CD4-positive, alpha-beta T cell (primary cell): Measurements from ENCODE around the gene RNF220. TPM values are rescaled to one million over a fixed set of nuclear protein-coding genes. Genes with fewer than 3 reads are reported as not detected.

Experiments
- ATAC-seq: fragments of 200-7000 bp; cut with Tn5 transposase; one replicate; pipeline ENCODE4 v1.10.0; 2022; ENCODE audit warnings: mild to moderate bottlenecking; ENCODE audit not compliant: poor library complexity
- CTCF ChIA-PET: fragments of 350-600 bp; sonication (Branson Sonifier 250); formaldehyde crosslinking; loops from one replicate; lab custom pipeline; 2021; ENCODE audit warnings: antibody characterized with exemption, inconsistent platforms; lab: Charles Lee
- POLR2A ChIA-PET: fragments of 350-600 bp; sonication (Branson Sonifier 250); formaldehyde crosslinking; loops from one replicate; lab custom pipeline; 2021; ENCODE audit warnings: antibody characterized with exemption, inconsistent platforms; lab: Charles Lee
- DNase-seq, 14 experiments: peaks; one replicate each; pipeline ENCODE4 v3.0.0-alpha.2; 2013 to 2020; ENCODE audit warnings: mixed read lengths in 2 of 14
- H3K27ac ChIP-seq, 2 donors: one replicate each; pipeline versions ENCODE4 v1.5.1 to v1.7.0; 2013; ENCODE audit warnings: low read length in 2 of 2, low read depth in 1 of 2, mild to moderate bottlenecking in 1 of 2
- H3K27me3 ChIP-seq, 2 experiments: 1 replicate in 1 of 2; 2 replicates in 1 of 2; pipeline versions ENCODE4 v1.6.1 to v1.7.0; 2013; ENCODE audit warnings: low read length in 2 of 2, control low read depth in 1 of 2, mild to moderate bottlenecking in 1 of 2, moderate library complexity in 1 of 2; ENCODE audit not compliant: insufficient read depth in 2 of 2, control insufficient read depth in 1 of 2
- H3K36me3 ChIP-seq: one replicate; pipeline ENCODE4 v1.6.1; 2013; ENCODE audit warnings: low read length, control low read depth; ENCODE audit not compliant: insufficient read depth
- H3K4me1 ChIP-seq: one replicate; pipeline ENCODE4 v1.6.1; 2013; ENCODE audit warnings: low read length, control low read depth; ENCODE audit not compliant: insufficient read depth
- H3K4me3 ChIP-seq: one replicate; pipeline ENCODE4 v1.5.1; 2013; ENCODE audit warnings: mild to moderate bottlenecking, low read length, moderate library complexity
- H3K9me3 ChIP-seq, 2 experiments: 1 replicate in 1 of 2; 2 replicates in 1 of 2; pipeline versions ENCODE4 v1.6.1 to v1.7.0; 2013; ENCODE audit warnings: low read length in 2 of 2, mild to moderate bottlenecking in 2 of 2, control low read depth in 1 of 2, moderate library complexity in 1 of 2; ENCODE audit not compliant: control insufficient read depth in 1 of 2, insufficient read depth in 1 of 2
- H3K27ac Mint-ChIP-seq: one replicate; pipeline ENCODE4 v1.8.0; 2020; ENCODE audit warnings: mixed read lengths
- H3K27me3 Mint-ChIP-seq: one replicate; pipeline ENCODE4 v1.8.0; 2021; ENCODE audit warnings: mixed read lengths
- H3K36me3 Mint-ChIP-seq: one replicate; pipeline ENCODE4 v1.8.0; 2021; ENCODE audit warnings: low read depth, mixed read lengths
- H3K4me1 Mint-ChIP-seq: one replicate; pipeline ENCODE4 v1.8.0; 2021; ENCODE audit warnings: low read depth, mixed read lengths
- H3K4me3 Mint-ChIP-seq: one replicate; pipeline ENCODE4 v1.8.0; 2020; ENCODE audit warnings: mild to moderate bottlenecking, mixed read lengths
- H3K9me3 Mint-ChIP-seq: one replicate; pipeline ENCODE4 v1.8.0; 2020; ENCODE audit warnings: mixed read lengths
- intact Hi-C, 2 experiments: fragments of 100-400 bp; cut with DNase I in 1 of 2; cut with micrococcal nuclease in 1 of 2; formaldehyde crosslinking; loops; one replicate each; pipeline versions ENCODE4 v1.15.1 to v1.9.0; 2023 to 2025; cut with DNase I, micrococcal nuclease
- total RNA-seq, 174 experiments: library from RNA in 2 of 174; stranded (reverse) in 2 of 174; gene quantifications; one replicate each; pipeline ENCODE4 v1.2.3 and lab custom pipeline; 2021 to 2026
- TF ChIP-seq, protein P1 (sequence below): fragments of 200-600 bp; IDR thresholded peaks from one replicate; pipeline ENCODE4 v1.8.0; 2022; ENCODE audit warnings: antibody characterized with exemption, mild to moderate bottlenecking

RNF220 gene
- total RNA-seq, 2 experiments from 2014 or later: 76.0 to 77.9 TPM

- no peaks in the 10 kb centered on the region for H3K36me3 ChIP-seq
- TF ChIP-seq, protein P1, sequence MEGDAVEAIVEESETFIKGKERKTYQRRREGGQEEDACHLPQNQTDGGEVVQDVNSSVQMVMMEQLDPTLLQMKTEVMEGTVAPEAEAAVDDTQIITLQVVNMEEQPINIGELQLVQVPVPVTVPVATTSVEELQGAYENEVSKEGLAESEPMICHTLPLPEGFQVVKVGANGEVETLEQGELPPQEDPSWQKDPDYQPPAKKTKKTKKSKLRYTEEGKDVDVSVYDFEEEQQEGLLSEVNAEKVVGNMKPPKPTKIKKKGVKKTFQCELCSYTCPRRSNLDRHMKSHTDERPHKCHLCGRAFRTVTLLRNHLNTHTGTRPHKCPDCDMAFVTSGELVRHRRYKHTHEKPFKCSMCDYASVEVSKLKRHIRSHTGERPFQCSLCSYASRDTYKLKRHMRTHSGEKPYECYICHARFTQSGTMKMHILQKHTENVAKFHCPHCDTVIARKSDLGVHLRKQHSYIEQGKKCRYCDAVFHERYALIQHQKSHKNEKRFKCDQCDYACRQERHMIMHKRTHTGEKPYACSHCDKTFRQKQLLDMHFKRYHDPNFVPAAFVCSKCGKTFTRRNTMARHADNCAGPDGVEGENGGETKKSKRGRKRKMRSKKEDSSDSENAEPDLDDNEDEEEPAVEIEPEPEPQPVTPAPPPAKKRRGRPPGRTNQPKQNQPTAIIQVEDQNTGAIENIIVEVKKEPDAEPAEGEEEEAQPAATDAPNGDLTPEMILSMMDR: no peak
- no peak overlapping the region for H3K4me3 ChIP-seq
- H3K27me3 ChIP-seq: no peaks in the 10 kb centered on the region
- ATAC-seq (no peak), DNase-seq (no peak)
- H3K9me3 Mint-ChIP-seq: no peaks in the 10 kb centered on the region
- intact Hi-C loops: no loop called here
- no peaks in the 10 kb centered on the region for H3K9me3 ChIP-seq
- no peaks in the 10 kb centered on the region for H3K4me1 ChIP-seq
- H3K36me3 Mint-ChIP-seq: no peaks in the 10 kb centered on the region
- H3K27me3 Mint-ChIP-seq: peaks cover 10% of the 10 kb centered on the region
- ChIA-PET CTCF (no interaction called here), POLR2A (no interaction called here)
- H3K4me3 Mint-ChIP-seq: no peak overlapping the region
- no peak overlapping the region for H3K27ac Mint-ChIP-seq
- H3K27ac ChIP-seq: no peak overlapping the region
- no peaks in the 10 kb centered on the region for H3K4me1 Mint-ChIP-seq
These were observed 160.8 kb downstream of the RNF220 start for GRCh38 chr1:44565833-44566232.

DNA sequence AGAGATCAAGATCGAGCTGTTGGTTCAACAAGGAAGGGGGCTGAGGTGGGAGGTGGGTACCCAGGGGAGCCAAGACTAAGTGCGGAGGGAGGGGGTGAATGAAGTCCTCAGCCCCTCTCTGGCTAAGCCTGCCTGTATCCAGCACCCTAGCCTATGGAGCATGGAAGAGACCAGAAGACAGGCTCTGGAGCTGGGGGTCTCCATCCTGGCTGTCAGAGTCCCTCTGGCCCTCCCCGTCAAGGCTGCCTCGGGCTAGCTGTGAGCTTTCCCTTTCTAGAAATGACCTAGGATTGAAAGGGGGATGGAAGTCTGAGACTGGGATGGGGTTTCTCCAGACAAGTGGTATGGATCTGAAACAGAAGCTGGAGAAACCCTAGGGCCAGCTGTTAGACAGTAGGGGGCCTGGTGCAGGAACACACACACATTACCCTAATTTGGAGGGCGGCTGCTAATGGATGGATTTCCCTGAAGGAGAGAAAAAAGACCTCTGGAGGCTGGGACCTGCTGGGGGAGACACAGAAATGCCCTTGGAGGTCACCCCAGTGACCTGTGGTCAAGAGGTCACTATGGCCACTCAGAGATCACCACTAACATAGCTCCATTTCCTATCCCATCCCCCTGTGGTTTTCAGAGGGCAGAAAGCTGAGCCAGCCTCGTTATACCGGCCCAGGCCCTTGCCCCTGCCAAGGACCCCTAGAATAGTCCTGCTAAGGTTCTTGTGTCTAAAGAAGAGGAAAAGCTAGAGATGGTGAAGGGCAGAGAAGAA is 161.4 kb downstream of the RNF220 start:
- Mint-ChIP-seq H3K27me3 (peaks cover 10% of the 10 kb centered on the region), H3K4me1 (no peaks in the 10 kb centered on the region), H3K27ac (no peak overlapping the region), H3K36me3 (no peaks in the 10 kb centered on the region), H3K9me3 (no peaks in the 10 kb centered on the region), H3K4me3 (no peak overlapping the region)
- ATAC-seq (no peak), DNase-seq (no peak)
- no peaks in the 10 kb centered on the region for H3K9me3 ChIP-seq
- no peak overlapping the region for H3K27ac ChIP-seq
- intact Hi-C loops: no loop called here
- CTCF ChIA-PET: no interaction called here
- H3K27me3 ChIP-seq: no peaks in the 10 kb centered on the region
- H3K4me3 ChIP-seq: no peak overlapping the region
- no peaks in the 10 kb centered on the region for H3K36me3 ChIP-seq
- TF ChIP-seq, protein P1: no peak
- H3K4me1 ChIP-seq: no peaks in the 10 kb centered on the region
- POLR2A ChIA-PET: no interaction called here

DNA sequence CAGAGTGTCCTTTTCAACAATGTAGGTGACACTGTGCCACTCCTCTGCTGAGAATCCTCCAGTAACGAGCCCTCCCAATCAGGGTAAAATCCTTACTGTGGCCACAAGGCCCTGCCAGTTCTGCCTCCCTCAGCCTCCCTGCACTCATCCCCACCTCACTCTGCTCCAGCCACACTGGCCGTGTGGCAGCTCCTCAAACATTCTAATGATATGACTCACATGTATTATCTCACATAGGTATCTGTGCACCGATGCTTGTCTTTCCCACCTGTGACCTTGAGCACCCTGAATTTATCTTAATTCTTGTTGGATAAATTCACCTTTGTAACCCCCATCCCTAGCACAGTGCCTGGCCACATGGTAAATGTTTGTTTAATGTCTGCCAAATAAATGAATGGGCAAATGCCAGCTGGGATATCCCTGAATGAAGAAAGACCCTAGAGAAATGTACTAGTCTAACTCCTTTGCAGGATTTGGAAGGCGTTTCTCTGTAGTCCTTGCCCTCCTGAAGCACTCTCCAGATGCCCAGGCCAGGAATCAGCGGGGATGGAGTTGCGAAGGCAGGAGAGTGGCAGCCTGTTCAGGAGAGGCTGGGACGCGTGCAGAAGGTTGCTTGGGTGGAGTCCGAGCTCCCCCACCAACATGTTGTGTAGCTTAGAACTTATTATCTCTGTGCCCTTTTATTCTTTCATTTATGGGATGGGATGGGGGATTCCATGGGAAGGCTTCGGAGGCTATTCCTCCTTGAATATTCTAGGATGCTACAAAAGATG is 163.3 kb downstream of the RNF220 start:
- intact Hi-C loops: no loop called here
- ChIA-PET POLR2A (no interaction called here), CTCF (interaction anchor here (1.1 kb wide), 1 partner anchor 85 kb away, joined by 3 read pairs; no protein-coding TSS in a partner anchor)
- H3K27me3 ChIP-seq: no peaks in the 10 kb centered on the region
- DNase-seq (no peak), ATAC-seq (no peak)
- no peaks in the 10 kb centered on the region for H3K4me1 Mint-ChIP-seq
- H3K27ac ChIP-seq: no peak overlapping the region
- TF ChIP-seq, protein P1: no peak
- no peak overlapping the region for H3K4me3 Mint-ChIP-seq
- H3K4me1 ChIP-seq: no peaks in the 10 kb centered on the region
- H3K9me3 Mint-ChIP-seq: no peaks in the 10 kb centered on the region
- H3K27me3 Mint-ChIP-seq: peaks cover 10% of the 10 kb centered on the region
- no peaks in the 10 kb centered on the region for H3K36me3 Mint-ChIP-seq
- no peaks in the 10 kb centered on the region for H3K36me3 ChIP-seq
- no peak overlapping the region for H3K27ac Mint-ChIP-seq
- H3K9me3 ChIP-seq: no peaks in the 10 kb centered on the region
- H3K4me3 ChIP-seq: no peak overlapping the region
